HG02571 (cell line): ENCODE measurements around the gene TPD52L1.
A peak's percentile ranks its signal among the peaks of the same experiment; 100 is the strongest.
"Not testable (repeated sequence)": the region's sequence is repeated elsewhere in the genome, so short reads cannot be mapped to it uniquely, and the experiment has no call there.

Experiments used
- ATAC-seq: cut with Tn5 transposase; IDR thresholded peaks from one replicate; pipeline ENCODE4 v1.9.1; 2021; ENCODE audit warnings: mild to moderate bottlenecking, moderate library complexity; ENCODE audit not compliant: unreplicated experiment

The TPD52L1 gene

DNA sequence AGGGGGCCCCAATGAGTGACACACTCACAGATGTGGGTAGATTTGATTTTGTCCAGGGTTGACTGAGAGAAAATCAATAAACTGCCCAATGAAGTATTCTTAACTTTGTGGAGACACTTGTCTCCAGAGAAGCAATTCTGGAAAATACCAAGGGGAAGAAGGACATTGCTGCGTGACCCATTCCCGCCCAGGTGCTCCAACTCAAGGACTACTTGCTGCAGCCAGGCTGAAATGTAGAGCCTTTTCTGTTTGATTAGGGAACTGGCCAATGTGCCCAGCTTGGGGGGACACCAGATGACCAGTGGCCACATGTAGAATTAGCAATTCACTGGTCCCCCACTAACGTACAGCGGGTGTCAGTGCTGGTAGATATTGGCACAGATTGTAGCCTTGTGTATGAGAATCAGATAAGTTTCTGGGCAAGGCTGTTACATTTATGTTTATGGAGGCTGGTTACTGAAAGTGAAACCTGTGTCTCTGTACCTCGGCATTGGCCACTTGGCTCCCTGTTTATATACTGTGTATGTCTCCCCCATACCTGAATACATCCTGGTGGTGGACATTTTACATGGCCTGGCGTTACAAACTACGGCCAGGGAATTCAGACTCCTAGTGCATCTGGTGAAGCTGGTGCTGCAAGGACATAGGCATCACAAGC, 115.9 kb downstream of the TPD52L1 start:
- ATAC-seq = no peak

DNA sequence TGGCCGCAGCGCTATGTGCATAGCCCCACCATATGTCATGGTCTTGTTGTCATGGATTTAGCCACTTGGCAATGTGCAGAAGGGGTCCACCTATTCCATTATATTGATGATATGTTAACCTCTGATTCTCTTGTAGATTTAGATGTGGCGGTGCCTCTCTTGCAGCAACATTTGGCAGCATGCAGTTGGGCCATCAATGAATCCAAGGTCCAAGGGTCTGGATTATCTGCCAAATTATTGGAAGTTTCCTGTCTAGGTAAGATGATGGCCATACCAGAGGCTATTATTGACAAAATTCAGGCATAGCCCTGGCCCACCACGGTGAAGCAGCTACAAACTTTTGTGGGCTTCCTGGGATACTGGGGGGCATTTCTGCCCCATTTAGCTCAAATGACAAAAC, 116.8 kb downstream of the TPD52L1 start:
- ATAC-seq = no peak

DNA sequence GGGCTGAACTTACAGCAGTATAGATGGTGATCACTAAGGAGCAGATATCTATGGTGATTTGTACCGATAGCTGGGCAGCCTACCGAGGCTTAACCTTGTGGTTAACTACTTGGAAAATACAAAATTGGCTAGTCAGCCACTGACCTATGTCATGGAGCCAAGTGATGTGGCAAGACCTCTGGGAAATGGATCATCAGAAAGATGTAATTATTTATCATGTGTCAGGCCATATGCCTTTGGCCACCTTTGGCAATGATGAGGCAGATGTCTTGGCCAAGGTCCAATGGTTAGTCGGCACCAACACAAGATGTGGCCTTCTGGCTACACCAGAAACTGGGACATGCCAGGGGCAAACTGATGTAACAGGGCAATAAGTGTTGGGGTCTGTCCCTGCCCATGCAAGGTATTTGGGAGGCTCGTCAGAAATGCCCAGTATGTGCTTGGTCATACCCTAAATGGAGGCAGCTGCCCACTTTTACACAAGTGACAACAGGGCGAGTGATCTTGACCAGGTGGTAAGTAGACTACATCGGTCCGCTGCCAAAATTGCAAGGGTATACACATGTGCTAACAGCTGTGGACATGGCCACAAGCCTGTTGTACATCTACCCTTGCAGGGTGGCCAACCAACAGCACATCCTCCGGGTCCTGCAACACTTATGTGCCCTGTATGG, 118.0 kb downstream of the TPD52L1 start:
- no peak for ATAC-seq

DNA sequence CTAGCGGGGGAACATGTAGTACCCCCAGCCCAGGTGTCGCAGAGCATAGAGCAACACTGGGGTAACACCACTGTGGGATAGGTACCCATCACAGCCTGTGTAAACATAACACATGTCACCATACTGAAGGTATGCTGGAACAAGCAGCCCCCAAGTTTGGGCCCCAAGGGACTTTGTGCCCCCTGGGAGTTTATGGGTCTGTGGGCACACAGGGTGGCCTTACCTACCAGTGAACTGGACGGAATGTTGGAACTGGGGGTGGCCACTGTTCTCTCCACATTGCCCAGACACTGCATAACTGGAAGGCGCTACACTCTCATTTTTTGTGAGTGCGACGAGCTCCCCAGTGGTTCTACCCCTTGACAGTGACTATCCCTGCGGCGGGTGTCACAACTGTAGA, 119.7 kb downstream of the TPD52L1 start:
- ATAC-seq = no peak

DNA sequence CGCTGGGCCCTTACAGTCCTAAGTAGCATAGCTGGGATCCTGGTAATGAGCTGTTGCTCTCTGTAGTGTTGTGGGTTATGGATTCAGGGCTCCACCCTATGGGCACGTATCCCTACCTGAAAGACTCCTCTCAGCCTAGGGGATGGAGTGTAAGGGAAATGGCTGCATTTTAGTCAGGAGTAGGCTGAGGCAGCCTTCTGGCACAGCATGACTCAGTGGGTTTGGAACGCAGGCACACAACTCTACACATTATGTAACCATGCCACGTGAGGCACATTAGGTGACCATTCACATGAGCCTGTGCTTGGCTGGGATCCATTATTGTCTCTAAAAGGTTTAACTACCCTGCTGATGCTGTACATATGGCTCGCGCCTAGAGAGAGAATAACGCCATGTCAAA, 120.4 kb downstream of the TPD52L1 start:
- no peak for ATAC-seq

DNA sequence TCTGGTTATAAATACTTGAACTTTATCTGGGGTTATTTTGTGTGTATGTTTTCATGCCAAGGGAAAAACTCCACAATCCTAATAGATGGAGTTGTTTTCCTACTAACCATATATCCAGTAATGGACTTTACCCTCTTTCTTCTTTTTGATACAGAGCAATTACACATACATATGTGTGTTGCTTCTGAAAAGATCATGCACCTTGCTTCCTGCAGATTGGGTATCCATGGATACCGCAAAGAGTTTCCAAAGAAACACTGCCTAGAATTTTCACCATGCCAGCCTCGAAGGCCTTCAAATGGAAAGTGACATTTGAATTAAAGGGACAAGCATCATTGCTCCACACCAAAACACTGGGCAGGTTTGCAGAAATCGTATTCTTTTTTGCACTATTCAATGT, 121.4 kb downstream of the TPD52L1 start:
- no peak for ATAC-seq

DNA sequence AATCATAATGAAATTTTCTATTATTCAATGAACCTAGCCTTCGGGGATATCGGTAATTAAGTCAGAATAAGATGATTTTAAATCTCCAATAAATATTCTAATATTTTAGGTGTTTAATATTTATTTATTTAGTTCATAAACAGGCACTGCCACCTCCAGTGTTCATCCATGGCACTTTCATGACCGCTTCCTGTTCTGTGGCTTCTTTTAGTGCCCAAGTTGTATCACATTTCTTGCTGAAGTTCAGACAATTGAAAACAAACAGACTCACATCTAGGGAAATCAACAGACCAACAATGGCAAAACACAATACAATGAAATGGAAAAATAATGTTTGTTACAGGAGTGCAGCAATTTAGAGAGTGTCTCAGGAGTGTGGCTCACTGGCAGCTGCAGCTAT, 122.2 kb downstream of the TPD52L1 start:
- no peak for ATAC-seq

DNA sequence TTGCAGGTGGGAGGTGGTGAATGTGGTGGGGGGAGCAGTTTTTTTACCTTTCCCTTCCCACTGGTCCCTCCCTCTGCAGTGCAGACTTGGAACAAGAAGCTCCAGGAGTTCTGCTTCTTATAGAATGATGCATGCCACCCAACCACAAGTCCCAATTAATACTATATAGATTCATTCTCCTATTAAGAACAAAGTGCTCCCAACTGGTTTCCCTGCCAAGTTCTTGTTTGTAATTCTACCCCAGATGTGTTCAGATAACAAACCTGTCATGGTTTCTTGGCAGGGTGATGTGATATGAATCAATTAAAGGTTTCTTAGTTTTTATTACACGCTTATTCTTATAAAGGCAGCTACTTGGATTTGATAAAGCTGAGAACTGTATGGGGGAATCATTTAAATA, 124.3 kb downstream of the TPD52L1 start:
- ATAC-seq = no peak

DNA sequence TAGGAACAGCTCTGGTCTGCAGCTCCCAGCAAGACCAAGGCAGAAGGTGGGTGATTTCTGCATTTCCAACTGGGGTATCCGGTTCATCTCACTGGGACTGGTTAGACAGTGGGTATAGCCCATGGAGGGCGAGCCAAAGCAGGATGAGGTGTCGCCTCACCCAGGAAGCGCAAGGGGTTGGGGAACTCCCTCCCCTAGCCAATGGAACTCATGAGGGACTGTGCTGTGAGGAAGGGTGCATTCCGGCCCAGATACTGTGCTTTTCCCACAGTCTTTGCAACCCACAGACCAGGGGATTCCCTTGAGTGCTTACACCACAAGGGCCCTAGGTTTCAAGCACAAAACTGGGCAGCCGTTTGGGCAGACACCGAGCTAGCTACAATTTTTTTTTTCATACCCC, 126.4 kb downstream of the TPD52L1 start:
- no peak for ATAC-seq

DNA sequence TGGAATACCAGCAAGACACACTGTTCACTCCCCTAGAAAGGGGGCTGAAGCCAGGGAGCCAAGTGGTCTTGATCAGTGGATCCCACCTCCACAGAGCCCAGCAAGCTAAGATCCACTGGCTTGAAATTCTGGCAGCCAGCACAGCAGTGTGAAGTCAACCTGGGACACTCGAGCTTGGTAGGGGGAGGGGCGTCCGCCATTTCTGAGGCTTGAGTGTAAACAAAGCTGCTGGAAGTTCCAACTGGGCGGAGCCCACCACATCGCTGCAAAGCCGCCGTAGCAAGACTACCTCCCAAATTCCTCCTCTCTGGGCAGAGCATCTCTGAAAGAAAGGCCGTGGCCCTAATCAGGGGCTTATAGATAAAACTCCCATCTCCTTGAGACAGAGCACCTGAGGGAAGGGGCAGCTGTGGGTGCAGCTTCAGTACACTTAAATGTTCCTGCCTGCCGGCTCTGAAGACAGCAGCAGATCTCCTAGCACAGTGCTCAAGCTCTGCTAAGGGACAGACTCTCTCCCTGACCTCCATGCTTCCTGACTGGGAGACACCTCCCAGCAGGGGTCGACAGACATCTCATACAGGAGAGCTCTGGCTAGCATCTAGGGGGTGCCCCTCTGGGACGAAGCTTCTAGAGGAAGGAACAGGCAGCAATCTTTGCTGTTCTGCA, 126.9 kb downstream of the TPD52L1 start:
- ATAC-seq = not testable (repeated sequence)

DNA sequence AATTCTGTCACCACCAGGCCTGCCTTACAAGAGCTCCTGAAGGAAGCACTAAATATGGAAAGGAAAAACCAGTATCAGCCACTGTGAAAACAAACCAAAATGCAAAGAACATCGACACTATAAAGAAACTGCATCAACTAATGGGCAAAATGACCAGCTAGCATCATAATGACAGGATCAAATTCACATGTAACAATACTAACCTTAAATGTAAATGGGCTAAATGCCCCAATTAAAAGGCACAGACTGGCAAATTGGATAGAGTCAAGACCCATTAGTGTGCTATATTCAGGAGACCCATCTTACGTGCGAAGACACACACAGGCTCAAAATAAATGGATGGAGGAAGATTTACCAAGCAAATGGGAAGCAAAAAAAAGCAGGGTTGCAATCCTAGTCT, 128.9 kb downstream of the TPD52L1 start:
- ATAC-seq = not testable (repeated sequence)

DNA sequence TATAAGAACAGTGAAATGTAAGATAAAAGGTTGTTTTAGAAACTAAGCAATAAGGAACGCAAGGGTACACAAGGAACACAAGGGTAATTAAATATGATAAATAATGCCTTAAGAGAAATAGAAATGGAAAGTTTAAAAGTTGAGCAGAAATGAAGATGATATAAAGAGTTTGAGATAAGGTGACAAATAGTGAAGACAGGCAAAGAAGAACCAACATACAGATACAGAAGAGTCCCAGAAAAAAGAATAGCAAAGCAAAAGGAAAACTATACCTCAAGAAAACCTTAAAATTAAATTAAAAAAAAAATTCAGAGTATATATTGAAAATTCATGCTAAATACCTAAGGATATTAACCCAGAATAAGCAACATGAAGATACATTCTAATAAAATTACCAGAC, 131.8 kb downstream of the TPD52L1 start:
- ATAC-seq = no peak

DNA sequence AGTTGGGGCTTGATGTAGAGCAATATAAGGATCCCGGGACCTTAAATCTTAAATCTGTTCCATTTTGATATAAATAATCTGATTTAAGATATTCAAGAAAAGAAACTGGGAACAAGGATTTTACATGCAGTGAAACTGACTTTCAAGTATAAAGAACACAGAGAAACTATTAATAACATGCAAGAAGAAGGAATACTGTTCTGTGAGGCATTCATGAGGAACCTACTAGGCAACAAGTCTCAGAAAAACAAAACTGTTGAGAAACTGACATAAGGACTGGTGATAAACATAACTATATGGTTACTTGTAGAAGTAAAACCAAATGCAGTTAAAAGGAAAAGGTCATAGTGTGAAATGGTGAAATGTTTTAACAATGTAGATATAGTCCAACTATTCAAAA, 132.4 kb downstream of the TPD52L1 start:
- ATAC-seq = no peak

DNA sequence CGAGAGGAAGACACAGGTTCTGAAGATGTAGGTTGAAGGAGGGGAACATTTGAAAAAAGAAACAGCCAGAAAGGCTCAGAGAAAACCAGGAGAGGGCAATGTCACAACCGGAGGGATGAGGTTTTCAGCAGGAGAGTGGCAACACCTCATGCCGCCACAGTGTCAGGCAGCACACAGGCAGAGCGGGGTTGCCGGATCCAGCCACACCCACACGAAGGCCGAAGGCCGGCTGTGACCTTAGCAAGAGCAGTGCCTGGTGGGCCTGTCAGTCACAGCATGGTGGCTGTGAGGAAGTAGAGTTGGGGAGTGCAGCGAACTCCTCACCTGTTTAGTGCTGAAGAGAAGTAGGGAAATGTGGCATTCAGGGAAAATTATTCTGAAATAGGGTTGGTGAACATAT, 134.1 kb downstream of the TPD52L1 start:
- no peak for ATAC-seq

DNA sequence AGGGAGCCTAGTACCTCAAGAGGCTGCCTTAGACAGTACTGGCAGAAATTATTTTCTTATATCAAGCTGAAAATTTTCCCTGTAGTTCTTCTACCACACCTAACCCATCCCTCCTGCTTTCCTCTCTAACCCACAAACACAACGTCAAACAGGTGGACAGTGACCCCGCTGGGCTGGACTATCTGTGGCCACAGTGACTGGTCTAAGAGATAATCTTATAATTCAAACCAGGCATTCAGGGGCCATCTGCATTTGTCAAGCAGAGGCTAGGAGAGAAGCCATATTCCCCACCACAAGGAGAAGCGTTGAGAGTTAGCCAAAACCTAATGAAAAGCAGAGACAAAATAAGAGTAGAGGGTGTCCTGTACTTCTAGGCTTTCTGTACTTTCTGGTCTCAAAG, 140.0 kb downstream of the TPD52L1 start:
- ATAC-seq = no peak

DNA sequence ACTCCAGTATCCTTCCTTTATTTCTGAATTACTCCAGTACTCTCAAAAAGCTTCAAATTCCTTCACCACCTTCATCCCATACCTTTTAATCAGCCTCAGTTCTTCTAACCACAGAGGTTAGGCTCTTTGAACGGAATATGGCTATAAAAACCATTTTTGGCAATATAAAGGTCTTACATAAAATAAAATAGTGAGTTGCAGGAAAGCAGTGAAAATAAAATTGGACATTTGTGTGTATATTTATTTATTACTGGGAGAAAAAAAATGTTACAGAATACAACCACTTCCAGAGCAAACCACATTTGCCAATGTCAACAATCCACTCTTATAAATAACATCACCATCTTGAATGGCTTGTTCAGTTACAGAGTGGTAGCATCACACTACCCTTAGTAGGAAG, 140.5 kb downstream of the TPD52L1 start:
- no peak for ATAC-seq

DNA sequence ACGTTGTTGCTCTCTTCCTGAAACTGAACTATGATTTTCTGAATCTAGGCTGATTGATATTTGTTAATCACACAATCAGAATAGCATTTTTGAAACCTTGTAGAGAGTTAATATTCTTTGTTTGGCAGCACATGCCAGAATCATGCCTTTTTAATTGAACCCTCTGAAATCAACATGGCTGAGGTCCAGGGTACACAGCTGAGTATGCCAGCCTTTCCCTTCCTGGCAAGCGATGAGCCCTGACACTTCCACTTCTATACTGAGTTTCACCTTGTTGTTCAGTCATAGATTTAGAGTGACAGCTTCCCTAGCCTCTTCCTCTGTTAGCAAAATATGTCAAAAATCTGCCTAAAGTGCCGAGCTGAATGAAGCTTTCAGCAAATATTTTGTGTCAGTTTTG, 141.4 kb downstream of the TPD52L1 start:
- no peak for ATAC-seq

DNA sequence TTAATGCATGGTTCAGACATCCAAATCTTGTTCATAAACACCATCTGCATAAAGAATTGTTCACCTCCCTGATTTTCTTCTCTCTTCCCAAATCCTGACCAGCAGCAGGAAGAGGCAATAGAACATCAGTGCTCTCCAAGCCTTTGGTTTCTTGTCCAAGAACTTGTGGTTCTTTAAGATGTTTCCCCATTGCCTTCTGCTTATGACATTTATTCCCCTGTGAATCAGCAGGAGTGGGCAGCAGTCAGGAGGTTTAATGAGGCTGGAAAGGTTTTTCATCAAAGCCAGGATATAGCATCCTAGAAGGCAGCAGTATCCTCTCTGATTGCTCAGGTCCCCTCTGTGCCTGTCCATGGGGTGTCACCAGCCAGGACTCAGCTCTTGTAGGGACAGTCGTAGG, 142.9 kb downstream of the TPD52L1 start:
- no peak for ATAC-seq

DNA sequence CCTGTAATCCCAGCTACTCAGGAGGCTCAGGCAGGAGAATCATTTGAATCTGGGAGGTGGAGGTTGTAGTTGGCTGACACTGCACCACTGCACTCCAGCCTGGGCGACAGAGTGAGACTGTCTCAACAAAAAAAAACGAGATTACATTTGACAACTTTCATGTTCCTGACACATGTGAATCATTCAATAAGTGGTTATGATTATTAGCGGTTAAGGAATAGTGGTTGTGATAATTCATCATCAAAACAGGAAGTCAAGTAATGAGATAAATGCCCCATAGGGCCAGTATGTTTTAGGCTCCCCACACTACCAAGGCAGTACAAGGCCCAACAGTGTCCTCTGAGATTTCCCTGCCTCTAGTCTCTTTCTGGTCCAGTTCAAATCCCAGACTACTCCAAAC, 145.7 kb downstream of the TPD52L1 start:
- ATAC-seq = no peak

DNA sequence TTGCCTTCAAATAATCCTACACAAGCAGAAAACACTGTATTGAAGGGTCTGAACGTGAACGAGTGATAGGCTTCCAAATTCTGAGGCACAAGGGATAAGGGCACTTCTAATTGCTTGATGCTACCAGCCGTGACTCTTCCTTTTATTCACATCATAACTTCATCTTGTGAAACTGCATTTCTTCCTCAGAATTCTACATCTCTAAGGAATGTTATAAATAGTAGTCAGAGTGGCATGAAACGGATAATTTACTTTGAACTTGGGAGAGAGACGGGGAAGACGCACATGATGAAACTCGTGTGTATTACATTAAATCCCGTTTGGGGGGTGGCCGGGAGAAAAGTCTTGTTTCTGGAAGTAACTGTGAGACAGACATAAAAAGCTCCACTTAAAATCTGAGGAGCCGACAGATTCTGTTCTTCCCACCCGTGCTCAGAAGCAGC, 147.4 kb downstream of the TPD52L1 start:
- ATAC-seq = no peak

DNA sequence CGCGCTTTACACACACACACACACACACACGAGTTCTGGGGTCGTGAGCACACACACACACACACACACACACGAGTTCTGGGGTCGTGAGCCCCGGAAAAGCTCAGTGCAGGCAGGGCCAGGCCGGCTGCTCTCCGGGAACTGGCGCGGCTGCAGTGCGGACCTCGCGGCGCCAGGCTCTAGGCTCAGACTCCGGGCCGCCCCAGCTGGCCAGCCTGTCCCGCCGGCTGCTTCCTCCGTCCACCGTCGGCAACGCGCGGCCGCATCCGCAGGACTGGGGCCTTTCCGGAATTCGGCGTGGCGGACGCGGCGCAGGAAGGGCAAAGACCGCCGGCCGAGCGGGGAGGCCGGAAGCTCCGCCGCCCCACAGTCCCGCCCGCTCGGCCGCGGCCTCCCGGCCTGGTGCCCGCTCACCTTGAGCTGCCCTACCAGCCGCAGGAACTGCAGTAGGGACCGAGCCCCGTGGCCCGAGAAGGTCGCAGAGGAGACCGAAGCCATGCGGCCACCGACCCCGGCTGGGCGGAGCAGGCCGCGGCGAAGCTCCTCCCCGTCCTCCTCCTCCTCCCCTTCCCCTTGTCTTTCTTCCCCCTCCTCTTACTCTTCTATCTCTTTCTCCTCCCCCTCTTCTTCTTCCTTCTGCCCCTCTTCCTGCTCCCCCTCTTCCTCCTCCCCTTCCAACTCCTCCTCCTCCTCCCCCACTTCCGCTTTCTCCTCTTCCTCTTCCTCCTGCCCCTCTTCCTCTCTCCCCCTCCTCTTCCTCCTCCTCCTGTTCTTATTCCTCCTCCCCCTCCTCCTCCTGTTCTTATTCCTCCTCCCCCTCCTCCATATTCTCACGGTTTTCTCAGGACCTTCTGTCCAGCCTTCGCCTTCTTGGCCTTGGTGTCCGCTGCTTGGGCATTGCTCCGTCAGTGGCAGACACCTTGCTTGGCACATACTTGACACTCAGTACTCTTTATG, 148.1 kb downstream of the TPD52L1 start, which contains the start of gene HDDC2:
TSS of gene HDDC2 (minus strand) at position 533 of the 957 bp plus-strand sequence. CDS start at position 498, 35 bp downstream.
- ATAC-seq = peak; percentile 79
